GM12864 (cell line): ENCODE results near the gene CFAP299.

ENCODE experiments used
- DNase-seq: peaks from one replicate; pipeline ENCODE4 v3.0.0-alpha.2; 2011; ENCODE audit warnings: low read depth
- H3K4me3 ChIP-seq: 2 replicates; pipeline ENCODE4 v1.5.1; 2011; ENCODE audit warnings: mild to moderate bottlenecking, low read depth, low read length, control low read depth
- TF ChIP-seq, protein P1 (sequence below): IDR thresholded peaks from 2 replicates; pipeline ENCODE4 v1.5.1; 2011; ENCODE audit warnings: low read depth, mild to moderate bottlenecking, moderate library complexity, low read length, control low read depth, inconsistent platforms; ENCODE audit errors: missing control alignments

CFAP299 gene

DNA sequence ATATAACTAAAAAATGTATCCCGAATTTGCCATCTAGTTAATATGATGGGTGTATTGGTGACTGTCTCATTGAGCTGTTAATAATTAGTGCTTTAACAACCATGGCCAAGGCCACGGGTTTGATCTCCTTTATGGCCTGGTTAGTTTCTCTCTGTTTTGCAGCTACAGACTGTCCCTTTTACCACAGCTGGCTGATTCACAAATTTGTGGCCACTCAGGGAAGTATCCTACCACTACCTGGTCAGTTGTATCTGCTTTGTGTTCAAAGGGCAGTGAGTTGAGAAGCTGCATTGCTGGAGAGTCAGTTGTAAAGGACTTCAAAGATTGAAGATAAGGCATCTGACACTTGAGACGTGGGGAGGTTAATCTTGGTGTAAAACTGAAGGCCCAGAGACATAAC, 475.9 kb downstream of the CFAP299 start:
- no peak for DNase-seq
- H3K4me3 ChIP-seq = no peak overlapping the region
- TF ChIP-seq, protein P1, sequence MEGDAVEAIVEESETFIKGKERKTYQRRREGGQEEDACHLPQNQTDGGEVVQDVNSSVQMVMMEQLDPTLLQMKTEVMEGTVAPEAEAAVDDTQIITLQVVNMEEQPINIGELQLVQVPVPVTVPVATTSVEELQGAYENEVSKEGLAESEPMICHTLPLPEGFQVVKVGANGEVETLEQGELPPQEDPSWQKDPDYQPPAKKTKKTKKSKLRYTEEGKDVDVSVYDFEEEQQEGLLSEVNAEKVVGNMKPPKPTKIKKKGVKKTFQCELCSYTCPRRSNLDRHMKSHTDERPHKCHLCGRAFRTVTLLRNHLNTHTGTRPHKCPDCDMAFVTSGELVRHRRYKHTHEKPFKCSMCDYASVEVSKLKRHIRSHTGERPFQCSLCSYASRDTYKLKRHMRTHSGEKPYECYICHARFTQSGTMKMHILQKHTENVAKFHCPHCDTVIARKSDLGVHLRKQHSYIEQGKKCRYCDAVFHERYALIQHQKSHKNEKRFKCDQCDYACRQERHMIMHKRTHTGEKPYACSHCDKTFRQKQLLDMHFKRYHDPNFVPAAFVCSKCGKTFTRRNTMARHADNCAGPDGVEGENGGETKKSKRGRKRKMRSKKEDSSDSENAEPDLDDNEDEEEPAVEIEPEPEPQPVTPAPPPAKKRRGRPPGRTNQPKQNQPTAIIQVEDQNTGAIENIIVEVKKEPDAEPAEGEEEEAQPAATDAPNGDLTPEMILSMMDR = no peak

DNA sequence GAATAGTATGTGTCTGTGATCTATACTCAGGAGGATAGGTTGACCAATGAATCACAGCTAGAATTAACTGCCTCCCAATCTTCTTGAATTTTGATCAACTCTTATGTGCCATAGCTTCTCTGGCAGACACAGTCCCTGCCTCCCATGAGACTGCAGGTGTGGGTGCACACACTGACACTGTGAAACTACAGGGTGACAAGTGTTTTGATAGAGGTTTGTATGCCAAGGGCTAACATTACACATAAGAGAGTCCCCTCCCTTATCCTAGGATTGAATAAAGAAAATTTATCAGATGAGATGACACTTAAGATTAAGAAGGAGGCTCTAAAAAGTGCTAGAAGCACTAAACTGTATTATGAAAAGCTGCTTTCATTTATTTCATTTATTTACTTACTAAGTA, 476.6 kb downstream of the CFAP299 start:
- DNase-seq = no peak
- no peak overlapping the region for H3K4me3 ChIP-seq
- TF ChIP-seq, protein P1 = no peak

GRCh38 chr4:80814266-80814665, 478.7 kb downstream of the CFAP299 start:
- DNase-seq = no peak
- H3K4me3 ChIP-seq = no peak overlapping the region
- TF ChIP-seq, protein P1 = no peak

- TF ChIP-seq, protein P1 = no peak
- DNase-seq = no peak
- no peak overlapping the region for H3K4me3 ChIP-seq
Measured at GRCh38 chr4:80831383-80832361, 496.1 kb downstream of the CFAP299 start.

DNA sequence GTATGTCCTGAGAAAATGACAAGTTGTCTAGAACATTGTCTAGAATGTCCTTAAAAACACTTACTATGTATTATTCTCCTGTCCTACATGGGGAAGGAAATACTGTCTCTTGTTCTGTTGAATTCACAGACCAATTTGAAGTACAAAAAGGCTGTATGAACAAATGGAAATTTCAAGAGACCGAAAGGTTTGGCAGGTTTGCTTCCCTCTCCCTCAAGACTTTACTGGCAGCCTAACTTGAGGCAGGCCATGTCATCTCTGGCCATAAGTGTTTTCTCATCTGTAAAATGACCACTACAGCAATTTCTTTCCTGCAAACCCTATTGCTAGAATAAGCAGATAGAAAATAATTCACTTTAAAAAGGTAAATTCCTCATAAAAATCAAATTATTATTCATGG, 503.8 kb downstream of the CFAP299 start:
- TF ChIP-seq, protein P1 = no peak

GRCh38 chr4:80839792-80840191, 504.3 kb downstream of the CFAP299 start:
- TF ChIP-seq, protein P1 = no peak
- no peak for DNase-seq

More for the DNA sequence above, 503.8 kb downstream of the CFAP299 start:
- no peak for DNase-seq
- H3K4me3 ChIP-seq = no peak overlapping the region

DNA sequence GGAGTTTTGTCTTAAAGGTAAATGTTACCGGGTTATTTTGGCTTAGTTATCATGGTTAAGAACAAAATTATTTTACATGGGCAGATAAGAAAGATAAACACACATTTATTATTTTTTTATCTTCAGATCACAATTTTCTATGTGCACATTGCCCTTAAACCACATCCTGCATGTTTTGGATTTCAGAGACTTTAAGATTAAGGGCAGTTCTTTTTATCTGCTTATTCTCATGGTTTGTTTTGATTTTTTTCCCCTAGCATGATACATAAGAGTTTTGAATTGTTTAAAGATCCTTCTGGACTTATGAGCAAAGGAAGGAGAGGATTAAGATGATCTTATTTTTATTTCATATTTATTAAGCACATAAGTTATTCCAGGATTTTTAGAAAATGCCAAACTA, 504.9 kb downstream of the CFAP299 start:
- H3K4me3 ChIP-seq = no peak overlapping the region
- TF ChIP-seq, protein P1 = no peak
- no peak for DNase-seq

More at GRCh38 chr4:80839792-80840191, 504.3 kb downstream of the CFAP299 start:
- no peak overlapping the region for H3K4me3 ChIP-seq
